Endodermal cell (in vitro differentiated cells): ENCODE measurements around the gene ITLN1. TPM values are rescaled to one million over a fixed set of nuclear protein-coding genes. Genes with fewer than 3 reads are reported as not detected.

Source experiments
- DNase-seq: peaks from one replicate; pipeline ENCODE4 v3.0.0-alpha.2; 2017
- H3K27ac ChIP-seq: 2 replicates; pipeline ENCODE4 v1.5.1; 2013; ENCODE audit warnings: mild to moderate bottlenecking, low read depth, low read length, moderate library complexity
- H3K27me3 ChIP-seq: 2 replicates; pipeline ENCODE4 v1.6.1; 2013; ENCODE audit warnings: mild to moderate bottlenecking, low read length, moderate library complexity; ENCODE audit not compliant: insufficient read depth, control insufficient read depth, poor library complexity, severe bottlenecking
- H3K36me3 ChIP-seq: 2 replicates; pipeline ENCODE4 v1.7.0; 2013; ENCODE audit warnings: mild to moderate bottlenecking, low read length, moderate library complexity; ENCODE audit not compliant: control insufficient read depth, insufficient read depth
- H3K4me1 ChIP-seq: one replicate; pipeline ENCODE4 v1.7.0; 2013; ENCODE audit warnings: low read length; ENCODE audit not compliant: control insufficient read depth, insufficient read depth
- H3K4me3 ChIP-seq: 2 replicates; pipeline ENCODE4 v1.5.1; 2013; ENCODE audit warnings: mild to moderate bottlenecking, low read length, moderate library complexity
- H3K9ac ChIP-seq: 2 replicates; pipeline ENCODE4 v1.6.1; 2013; ENCODE audit warnings: mild to moderate bottlenecking, low read length, moderate library complexity; ENCODE audit not compliant: poor library complexity, severe bottlenecking; ENCODE audit errors: extremely low read depth
- H3K9me3 ChIP-seq: 2 replicates; pipeline ENCODE4 v1.6.1; 2013; ENCODE audit warnings: mild to moderate bottlenecking, low read length, moderate library complexity; ENCODE audit not compliant: control insufficient read depth
- H3K27ac Mint-ChIP-seq: 2 replicates; pipeline ENCODE4 v1.8.0; 2020; ENCODE audit warnings: mixed read lengths
- H3K27me3 Mint-ChIP-seq: 2 replicates; pipeline ENCODE4 v1.8.0; 2021; ENCODE audit warnings: mild to moderate bottlenecking, mixed read lengths; ENCODE audit not compliant: insufficient read depth
- H3K36me3 Mint-ChIP-seq: 2 replicates; pipeline ENCODE4 v1.8.0; 2020; ENCODE audit warnings: low read depth, mixed read lengths
- H3K4me1 Mint-ChIP-seq: 2 replicates; pipeline ENCODE4 v1.8.0; 2020; ENCODE audit warnings: mixed read lengths
- H3K4me3 Mint-ChIP-seq: 2 replicates; pipeline ENCODE4 v1.8.0; 2020; ENCODE audit warnings: mild to moderate bottlenecking, moderate library complexity, mixed read lengths
- H3K9me3 Mint-ChIP-seq: 2 replicates; pipeline ENCODE4 v1.8.0; 2020; ENCODE audit warnings: mild to moderate bottlenecking, mixed read lengths
- CTCF ChIP-seq: fragments of 200-600 bp; sonication (generic); conservative IDR thresholded peaks from 2 replicates; pipeline ENCODE4 v1.5.0; 2021; ENCODE audit warnings: antibody characterized with exemption, mild to moderate bottlenecking
- WGBS, 2 experiments: methylation state at CpG; one replicate each; pipeline versions ENCODE4 v1.1.5 to v1.1.7; 2013; ENCODE audit warnings: missing lambda C conversion rate in 2 of 2, mixed read lengths in 1 of 2; ENCODE audit not compliant: insufficient coverage in 1 of 2, insufficient read length in 1 of 2; 5-methylcytosine and 5-hydroxymethylcytosine counted together
- total RNA-seq, 2 donors: library from RNA; stranded (reverse); fragmentation: NEBNext Ultra II Directional in 1 of 2; extraction: Animal tissue kit (Norgen Biotek cat#: 25700) in 1 of 2; gene quantifications; 2 replicates in 1 of 2; 3 replicates in 1 of 2; pipeline ENCODE4 v1.2.1, GENCODE V29; 2021

ITLN1 gene
- total RNA-seq, 2 donors from 2014 or later = 0.22 to 0.51 TPM

GRCh38 chr1:160858507-160858906 lies 26.5 kb downstream of the ITLN1 start:
- Mint-ChIP-seq H3K4me3 (no peak overlapping the region), H3K36me3 (no peaks in the 10 kb centered on the region), H3K9me3 (no peaks in the 10 kb centered on the region), H3K4me1 (peaks cover 14% of the 10 kb centered on the region), H3K27me3 (no peaks in the 10 kb centered on the region), H3K27ac (no peak overlapping the region)
- no peak for DNase-seq
- H3K9ac ChIP-seq = no peak overlapping the region
- H3K4me1 ChIP-seq = no peaks in the 10 kb centered on the region
- 97 to 98% methylated on average over 3 of the region's 3 CpGs for WGBS, 2 experiments
- no peak overlapping the region for H3K27ac ChIP-seq
- no peak overlapping the region for H3K4me3 ChIP-seq
- H3K9me3 ChIP-seq = no peaks in the 10 kb centered on the region
- no peaks in the 10 kb centered on the region for H3K36me3 ChIP-seq
- TF ChIP-seq CTCF = no peak
- no peaks in the 10 kb centered on the region for H3K27me3 ChIP-seq

- Mint-ChIP-seq H3K27ac (no peak overlapping the region), H3K4me3 (no peak overlapping the region), H3K27me3 (no peaks in the 10 kb centered on the region), H3K4me1 (peaks cover 12% of the 10 kb centered on the region), H3K36me3 (no peaks in the 10 kb centered on the region), H3K9me3 (no peaks in the 10 kb centered on the region)
- no peak overlapping the region for H3K9ac ChIP-seq
- DNase-seq = no peak
- H3K4me3 ChIP-seq = no peak overlapping the region
- WGBS, 2 experiments = 43 to 45% methylated on average over 4 of the region's 4 CpGs
- H3K27ac ChIP-seq = no peak overlapping the region
- no peak for TF ChIP-seq CTCF
- no peaks in the 10 kb centered on the region for H3K9me3 ChIP-seq
- no peaks in the 10 kb centered on the region for H3K27me3 ChIP-seq
- H3K4me1 ChIP-seq = no peaks in the 10 kb centered on the region
- H3K36me3 ChIP-seq = no peaks in the 10 kb centered on the region
These were observed 26.9 kb downstream of the ITLN1 start for GRCh38 chr1:160858097-160858496.

- no peak for DNase-seq
- no peak overlapping the region for H3K27ac ChIP-seq
- H3K27me3 ChIP-seq = no peaks in the 10 kb centered on the region
- H3K4me1 Mint-ChIP-seq = no peaks in the 10 kb centered on the region
- WGBS, 2 experiments = 82 to 84% methylated on average over 3 to 9 of the region's 9 CpGs
- no peaks in the 10 kb centered on the region for H3K4me1 ChIP-seq
- no peaks in the 10 kb centered on the region for H3K9me3 ChIP-seq
- H3K27ac Mint-ChIP-seq = no peak overlapping the region
- no peaks in the 10 kb centered on the region for H3K9me3 Mint-ChIP-seq
- no peak overlapping the region for H3K4me3 Mint-ChIP-seq
- H3K4me3 ChIP-seq = no peak overlapping the region
- H3K36me3 Mint-ChIP-seq = no peaks in the 10 kb centered on the region
- no peak for TF ChIP-seq CTCF
- H3K27me3 Mint-ChIP-seq = no peaks in the 10 kb centered on the region
- H3K9ac ChIP-seq = no peak overlapping the region
- no peaks in the 10 kb centered on the region for H3K36me3 ChIP-seq
These were observed 29.6 kb downstream of the ITLN1 start for GRCh38 chr1:160855181-160855981.
